Naive B cell (primary cell): Measurements from ENCODE around the gene OTOF. TPM values are rescaled to one million over a fixed set of nuclear protein-coding genes. Genes with fewer than 3 reads are reported as not detected.

Source experiments
- ATAC-seq, 2 donors: fragments of 150-1000 bp; cut with Tn5 transposase; 2 replicates each; pipeline ENCODE4 v1.10.0; 2021; ENCODE audit warnings: low read depth in 2 of 2, mild to moderate bottlenecking in 2 of 2, moderate library complexity in 2 of 2
- DNase-seq: peaks from one replicate; pipeline ENCODE4 v3.0.0; 2022
- H3K27ac Mint-ChIP-seq, 6 donors: one replicate each; pipeline ENCODE4 v1.8.0; 2020 to 2022; ENCODE audit warnings: mild to moderate bottlenecking in 6 of 6, mixed read lengths in 6 of 6, moderate library complexity in 5 of 6, inconsistent platforms in 2 of 6
- H3K27me3 Mint-ChIP-seq, 3 donors: one replicate each; pipeline ENCODE4 v1.8.0; 2021 to 2022; ENCODE audit warnings: mixed read lengths in 3 of 3, mild to moderate bottlenecking in 1 of 3
- H3K36me3 Mint-ChIP-seq, 2 donors: one replicate each; pipeline ENCODE4 v1.8.0; 2020 to 2022; ENCODE audit warnings: mixed read lengths in 2 of 2, inconsistent platforms in 1 of 2, mild to moderate bottlenecking in 1 of 2
- H3K4me1 Mint-ChIP-seq, 3 donors: one replicate each; pipeline ENCODE4 v1.8.0; 2020 to 2022; ENCODE audit warnings: mixed read lengths in 3 of 3, inconsistent platforms in 1 of 3, mild to moderate bottlenecking in 1 of 3, moderate library complexity in 1 of 3
- H3K4me3 Mint-ChIP-seq, 8 donors: one replicate each; pipeline ENCODE4 v1.8.0; 2020 to 2022; ENCODE audit warnings: mild to moderate bottlenecking in 8 of 8, mixed read lengths in 8 of 8, moderate library complexity in 8 of 8, inconsistent platforms in 2 of 8
- H3K9me3 Mint-ChIP-seq, 7 donors: one replicate each; pipeline ENCODE4 v1.8.0; 2020 to 2022; ENCODE audit warnings: mixed read lengths in 7 of 7, mild to moderate bottlenecking in 5 of 7, inconsistent platforms in 2 of 7, moderate library complexity in 1 of 7
- polyA plus RNA-seq, 6 donors: library from polyadenylated mRNA; unstranded; fragments of 300-500 nt; fragmentation: Illumina TruSeq; gene quantifications; one replicate each; pipeline ENCODE4 v1.2.3, GENCODE V29; 2021; ENCODE audit warnings: low read depth in 6 of 6

The OTOF gene
- polyA plus RNA-seq, 6 donors from 2014 or later = not detected

- H3K9me3 Mint-ChIP-seq = no peaks in the 10 kb centered on the region
- peaks cover 4 to 18% (median 10%) of the 10 kb centered on the region in 3 donors for H3K27me3 Mint-ChIP-seq
- no peak overlapping the region for H3K4me3 Mint-ChIP-seq
- H3K27ac Mint-ChIP-seq = peak overlapping the region in 1 of 6 donors; percentile 69
- H3K36me3 Mint-ChIP-seq = no peaks in the 10 kb centered on the region
- DNase-seq (no peak), ATAC-seq (no peak)
- H3K4me1 Mint-ChIP-seq = no peaks in the 10 kb centered on the region
Observed at GRCh38 chr2:26493566-26493965, 15.6 kb upstream of the OTOF start.

- Mint-ChIP-seq H3K27me3 (peaks cover 3 to 12% (median 4%) of the 10 kb centered on the region in 3 donors), H3K4me1 (no peaks in the 10 kb centered on the region), H3K36me3 (no peaks in the 10 kb centered on the region), H3K9me3 (no peaks in the 10 kb centered on the region), H3K27ac (peak overlapping the region in 1 of 6 donors; percentile 69), H3K4me3 (no peak overlapping the region)
- ATAC-seq = no peak
- no peak for DNase-seq
Observed at GRCh38 chr2:26492749-26493515, 15.0 kb upstream of the OTOF start.

- ATAC-seq (no peak), DNase-seq (no peak)
- Mint-ChIP-seq H3K9me3 (no peaks in the 10 kb centered on the region), H3K27ac (no peak overlapping the region), H3K36me3 (no peaks in the 10 kb centered on the region), H3K27me3 (peaks cover 0 to 4% (median 0%) of the 10 kb centered on the region in 3 donors), H3K4me1 (no peaks in the 10 kb centered on the region), H3K4me3 (no peak overlapping the region)
Observed at GRCh38 chr2:26491563-26492167, 13.7 kb upstream of the OTOF start.

DNA sequence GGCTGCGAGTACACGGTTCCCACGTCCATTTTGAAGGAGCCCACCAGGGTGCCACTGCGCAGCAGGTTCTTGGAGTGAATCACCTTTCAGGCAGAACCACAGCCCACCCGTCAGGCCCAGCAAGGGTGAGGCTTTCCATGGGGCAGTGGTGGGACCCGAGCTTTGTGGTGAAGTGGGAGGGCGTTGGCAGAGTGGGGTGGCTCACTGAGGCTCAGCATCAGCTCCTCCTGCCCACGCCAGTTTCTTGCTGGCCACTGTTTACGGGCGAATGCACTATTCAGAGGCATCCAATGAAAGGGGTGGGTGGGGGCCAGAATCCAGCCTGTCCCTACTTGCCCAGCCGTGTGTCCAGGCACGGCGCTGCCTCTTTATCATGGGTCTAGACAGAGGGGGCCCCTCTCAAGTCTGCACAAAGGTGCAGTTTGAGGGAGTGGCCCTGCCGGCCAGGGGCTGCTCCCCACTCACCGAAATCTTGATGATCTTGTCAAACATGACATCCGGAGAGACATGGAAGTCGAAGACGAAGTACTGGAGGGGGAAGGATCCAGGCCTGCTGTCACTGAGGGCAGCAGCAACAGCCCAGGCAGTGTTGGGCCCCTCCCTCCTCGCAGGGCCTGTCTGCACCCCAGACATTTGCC lies 11.4 kb upstream of the OTOF start:
- H3K4me3 Mint-ChIP-seq = no peak overlapping the region
- H3K4me1 Mint-ChIP-seq = no peaks in the 10 kb centered on the region
- no peak overlapping the region for H3K27ac Mint-ChIP-seq
- H3K27me3 Mint-ChIP-seq = peaks cover 0 to 14% (median 0%) of the 10 kb centered on the region in 3 donors
- ATAC-seq (no peak), DNase-seq (no peak)
- no peaks in the 10 kb centered on the region for H3K36me3 Mint-ChIP-seq
- no peaks in the 10 kb centered on the region for H3K9me3 Mint-ChIP-seq

- DNase-seq (no peak), ATAC-seq (no peak)
- Mint-ChIP-seq H3K4me1 (no peaks in the 10 kb centered on the region), H3K27ac (no peak overlapping the region), H3K36me3 (no peaks in the 10 kb centered on the region), H3K9me3 (no peaks in the 10 kb centered on the region), H3K4me3 (no peak overlapping the region), H3K27me3 (peaks cover 0 to 14% (median 0%) of the 10 kb centered on the region in 3 donors)
Observed at GRCh38 chr2:26488463-26489212, 10.7 kb upstream of the OTOF start.

GRCh38 chr2:26487192-26487591 lies 9.3 kb upstream of the OTOF start:
- DNase-seq (no peak), ATAC-seq (no peak)
- H3K27me3 Mint-ChIP-seq = peaks cover 0 to 14% (median 7%) of the 10 kb centered on the region in 3 donors
- no peaks in the 10 kb centered on the region for H3K4me1 Mint-ChIP-seq
- no peak overlapping the region for H3K27ac Mint-ChIP-seq
- H3K4me3 Mint-ChIP-seq = no peak overlapping the region
- no peaks in the 10 kb centered on the region for H3K9me3 Mint-ChIP-seq
- H3K36me3 Mint-ChIP-seq = no peaks in the 10 kb centered on the region

DNA sequence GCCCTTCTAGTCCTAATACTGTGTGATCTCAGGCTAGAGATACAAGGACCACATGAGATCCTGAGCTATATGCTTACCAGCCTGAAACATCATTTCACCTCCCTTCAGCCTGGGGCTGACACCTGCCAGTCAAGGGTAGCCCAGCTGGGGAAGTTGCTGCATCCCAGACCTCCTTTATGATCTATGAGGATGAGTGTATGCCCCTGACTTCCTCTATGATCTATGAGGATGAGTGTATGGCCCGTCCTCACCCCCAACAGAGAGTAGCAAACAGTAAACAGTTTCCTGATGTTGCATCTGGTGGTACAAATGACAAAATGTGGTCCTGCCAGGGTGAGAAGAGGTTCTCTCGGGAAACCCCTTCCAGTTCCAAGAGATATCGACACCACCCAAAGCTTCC lies 8.9 kb upstream of the OTOF start:
- Mint-ChIP-seq H3K27ac (no peak overlapping the region), H3K36me3 (no peaks in the 10 kb centered on the region), H3K4me1 (no peaks in the 10 kb centered on the region), H3K27me3 (peaks cover 0 to 14% (median 7%) of the 10 kb centered on the region in 3 donors), H3K4me3 (no peak overlapping the region), H3K9me3 (no peaks in the 10 kb centered on the region)
- no peak for DNase-seq
- no peak for ATAC-seq

DNA sequence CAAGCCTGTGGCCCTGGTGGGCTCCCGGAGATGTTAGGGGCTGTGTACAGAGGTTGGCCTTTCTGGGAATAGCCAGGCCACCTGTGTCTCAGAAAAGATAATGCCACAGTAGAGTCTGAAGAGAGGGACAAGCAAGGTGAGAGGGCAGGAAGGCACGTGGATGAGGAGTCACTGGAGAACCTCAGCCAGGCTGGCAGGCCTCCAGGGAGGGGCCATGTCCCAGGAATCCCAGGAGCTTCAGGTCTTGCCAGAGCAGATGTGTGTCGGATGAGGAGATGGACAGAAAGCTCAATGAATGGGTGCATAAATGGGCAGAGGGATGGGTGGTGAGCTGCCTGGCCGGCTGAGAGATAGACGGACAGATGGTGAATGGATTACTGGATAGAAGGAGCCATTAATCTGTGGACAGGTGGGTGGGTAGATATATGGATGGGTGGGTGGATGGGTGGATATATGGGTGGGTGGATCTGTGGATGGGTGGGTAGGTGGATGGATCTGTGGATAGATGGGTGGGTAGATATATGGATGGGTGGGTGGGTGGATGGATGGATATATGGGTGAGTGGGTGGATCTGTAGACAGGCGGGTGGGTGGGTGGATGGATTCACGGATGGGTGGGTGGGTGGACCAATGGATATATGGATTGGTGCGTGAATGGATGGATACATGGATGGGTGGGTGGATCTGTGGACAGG lies 7.9 kb upstream of the OTOF start:
- Mint-ChIP-seq H3K4me3 (no peak overlapping the region), H3K27ac (no peak overlapping the region), H3K9me3 (no peaks in the 10 kb centered on the region), H3K4me1 (no peaks in the 10 kb centered on the region), H3K27me3 (peaks cover 0 to 14% (median 7%) of the 10 kb centered on the region in 3 donors), H3K36me3 (no peaks in the 10 kb centered on the region)
- ATAC-seq = no peak
- no peak for DNase-seq

GRCh38 chr2:26485099-26485498 lies 7.2 kb upstream of the OTOF start:
- Mint-ChIP-seq H3K9me3 (no peaks in the 10 kb centered on the region), H3K36me3 (no peaks in the 10 kb centered on the region), H3K4me3 (no peak overlapping the region), H3K27ac (no peak overlapping the region), H3K4me1 (no peaks in the 10 kb centered on the region), H3K27me3 (peaks cover 0 to 14% (median 7%) of the 10 kb centered on the region in 3 donors)
- no peak for ATAC-seq
- DNase-seq = no peak

DNA sequence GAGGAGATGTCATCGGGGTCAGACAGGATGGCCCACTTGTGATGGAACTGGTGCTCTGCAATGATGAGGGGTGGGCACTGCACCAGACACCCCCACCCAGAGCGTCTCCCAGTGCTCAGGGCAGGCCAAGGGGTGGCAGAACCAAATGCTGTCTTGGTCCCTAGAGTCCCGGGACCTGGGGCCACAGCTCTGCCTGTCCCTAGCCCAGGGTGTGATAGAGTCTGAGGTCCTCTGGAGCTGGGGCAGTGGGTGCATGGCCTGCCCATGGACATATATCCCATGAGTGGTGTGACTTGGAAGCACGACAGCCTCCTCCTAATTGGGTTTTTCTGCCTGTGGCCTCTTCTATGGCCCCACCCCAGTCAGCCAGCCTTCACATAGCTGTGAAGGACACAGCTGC lies 6.7 kb upstream of the OTOF start:
- ATAC-seq (no peak), DNase-seq (no peak)
- H3K4me3 Mint-ChIP-seq = no peak overlapping the region
- no peaks in the 10 kb centered on the region for H3K9me3 Mint-ChIP-seq
- no peaks in the 10 kb centered on the region for H3K4me1 Mint-ChIP-seq
- peaks cover 0 to 14% (median 7%) of the 10 kb centered on the region in 3 donors for H3K27me3 Mint-ChIP-seq
- no peak overlapping the region for H3K27ac Mint-ChIP-seq
- no peaks in the 10 kb centered on the region for H3K36me3 Mint-ChIP-seq

DNA sequence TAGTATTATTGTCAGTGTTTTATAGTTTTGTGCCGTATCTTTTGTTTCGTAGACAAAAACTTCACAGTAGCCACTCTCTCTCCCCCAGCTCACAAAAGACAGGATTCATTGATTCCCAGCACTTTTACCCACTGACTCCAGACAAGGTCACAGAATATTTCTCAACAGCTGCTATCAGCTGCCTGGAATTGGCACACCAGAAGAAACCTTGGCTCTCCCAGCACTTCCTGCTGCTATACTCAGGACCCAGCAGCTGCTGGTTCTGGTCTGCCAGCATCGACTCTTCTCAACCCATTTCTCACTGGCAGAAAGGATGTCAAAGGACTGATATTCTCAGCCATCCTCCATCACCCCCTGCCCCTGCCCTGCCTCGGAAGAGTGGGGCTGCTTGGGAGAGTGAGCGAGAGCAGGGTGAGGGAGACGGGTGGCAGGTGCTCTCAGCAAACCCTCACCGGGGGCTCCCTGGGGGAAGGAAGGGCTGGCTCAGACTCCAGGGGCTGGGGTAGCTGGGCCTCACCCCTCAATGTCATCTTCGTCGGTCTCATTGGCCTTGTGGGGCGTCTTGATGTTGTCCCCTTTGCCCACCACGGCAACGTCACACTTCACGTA lies 6.1 kb upstream of the OTOF start:
- ATAC-seq = no peak
- H3K27ac Mint-ChIP-seq = no peak overlapping the region

DNA sequence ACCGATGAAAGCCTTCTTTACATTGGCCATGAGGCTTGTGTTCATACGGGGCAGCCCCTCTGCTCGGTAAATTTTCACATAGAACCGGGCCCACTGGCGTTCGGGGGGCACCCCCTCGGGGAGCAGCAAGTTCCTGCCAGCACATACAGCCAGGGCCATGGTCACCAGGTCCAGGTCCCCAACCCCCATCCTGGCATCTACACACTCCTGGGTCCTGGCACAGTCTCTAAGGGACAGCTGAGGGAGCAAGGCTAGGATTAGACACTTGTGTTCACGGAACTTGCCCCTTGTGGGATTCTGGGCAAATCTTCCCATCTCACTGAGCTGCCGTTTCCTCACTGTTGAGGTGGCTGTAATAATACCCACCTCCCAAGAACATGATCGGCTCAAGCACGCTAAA lies 5.6 kb upstream of the OTOF start:
- Mint-ChIP-seq H3K27me3 (peaks cover 0 to 14% (median 7%) of the 10 kb centered on the region in 3 donors), H3K9me3 (no peaks in the 10 kb centered on the region), H3K4me3 (no peak overlapping the region), H3K4me1 (no peaks in the 10 kb centered on the region), H3K36me3 (no peaks in the 10 kb centered on the region), H3K27ac (no peak overlapping the region)
- no peak for ATAC-seq
- DNase-seq = no peak

More for the DNA sequence above, 6.1 kb upstream of the OTOF start:
- Mint-ChIP-seq H3K4me1 (no peaks in the 10 kb centered on the region), H3K27me3 (peaks cover 0 to 14% (median 7%) of the 10 kb centered on the region in 3 donors), H3K4me3 (no peak overlapping the region), H3K36me3 (no peaks in the 10 kb centered on the region), H3K9me3 (no peaks in the 10 kb centered on the region)
- no peak for DNase-seq

DNA sequence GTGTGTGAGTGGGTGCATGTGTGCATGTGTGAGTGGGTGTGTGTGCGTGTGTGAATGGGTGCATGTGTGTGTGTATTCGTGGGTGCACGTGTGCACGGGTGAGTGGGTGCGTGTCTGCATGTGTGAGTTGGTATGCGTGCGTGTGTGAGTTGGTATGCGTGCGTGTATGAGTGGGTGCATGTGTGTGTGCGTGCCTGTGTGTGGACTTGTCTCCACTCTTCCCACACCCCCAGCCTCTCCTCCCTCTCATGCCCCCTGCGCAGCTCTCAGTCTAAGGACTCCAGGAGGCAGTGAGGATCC lies 5.1 kb upstream of the OTOF start:
- ATAC-seq = no peak
- Mint-ChIP-seq H3K27me3 (peaks cover 0 to 14% (median 10%) of the 10 kb centered on the region in 3 donors), H3K27ac (peak overlapping the region in 1 of 6 donors; percentile 36)

More for the DNA sequence above, 5.1 kb upstream of the OTOF start:
- DNase-seq = no peak
- Mint-ChIP-seq H3K4me1 (no peaks in the 10 kb centered on the region), H3K4me3 (no peak overlapping the region), H3K36me3 (no peaks in the 10 kb centered on the region), H3K9me3 (no peaks in the 10 kb centered on the region)
